D721Med (cell line): Measurements from ENCODE around the gene PTPRA.

ENCODE experiments used
- DNase-seq: peaks from one replicate; pipeline ENCODE4 v3.0.0; 2011; ENCODE audit warnings: low spot score; ENCODE audit not compliant: insufficient read length
- FAIRE-seq: peaks from 2 replicates; lab custom pipeline; 2011; peaks lifted over from hg19 to GRCh38; lab: Jason Lieb, UNC
- CTCF ChIP-seq: IDR thresholded peaks from 2 replicates; pipeline ENCODE4 v1.5.1; 2012; ENCODE audit warnings: mild to moderate bottlenecking, control low read depth; ENCODE audit not compliant: insufficient read depth; ENCODE audit errors: missing control alignments

Gene PTPRA

GRCh38 chr20:2919518-2920245 is 46.4 kb downstream of the PTPRA start:
- no peak for FAIRE-seq
- DNase-seq: no peak
- TF ChIP-seq CTCF: no peak

GRCh38 chr20:2920473-2920872 is 47.2 kb downstream of the PTPRA start:
- FAIRE-seq (no peak), DNase-seq (no peak)
- TF ChIP-seq CTCF: no peak

- FAIRE-seq: no peak
- DNase-seq: no peak
- TF ChIP-seq CTCF: no peak
Observed at GRCh38 chr20:2921506-2921905, 48.2 kb downstream of the PTPRA start.

GRCh38 chr20:2922957-2923356 is 49.7 kb downstream of the PTPRA start:
- FAIRE-seq: no peak
- no peak for DNase-seq
- no peak for TF ChIP-seq CTCF

GRCh38 chr20:2930538-2930937 is 57.3 kb downstream of the PTPRA start:
- FAIRE-seq: no peak
- DNase-seq: no peak

GRCh38 chr20:2932498-2932897 is 59.2 kb downstream of the PTPRA start:
- FAIRE-seq: no peak

More at GRCh38 chr20:2930538-2930937, 57.3 kb downstream of the PTPRA start:
- no peak for TF ChIP-seq CTCF

More at GRCh38 chr20:2932498-2932897, 59.2 kb downstream of the PTPRA start:
- TF ChIP-seq CTCF: no peak
- DNase-seq: no peak
